Medulla oblongata (tissue), 1 donor: ENCODE results near the gene HBA1.
"Not testable (repeated sequence)": the region's sequence is repeated elsewhere in the genome, so short reads cannot be mapped to it uniquely, and the experiment has no call there.

ENCODE experiments used
- DNase-seq: peaks from one replicate; pipeline ENCODE4 v3.0.0-alpha.2; 2015; ENCODE audit errors: extremely low spot score

Gene HBA1

GRCh38 chr16:203246-203645 is 26.8 kb downstream of the HBA1 start:
- DNase-seq: no peak

- DNase-seq: not testable (repeated sequence)
These were observed 27.6 kb downstream of the HBA1 start for GRCh38 chr16:204046-204445.

GRCh38 chr16:209359-209758 is 32.9 kb downstream of the HBA1 start:
- DNase-seq: not testable (repeated sequence)

GRCh38 chr16:211631-212180 is 35.2 kb downstream of the HBA1 start:
- DNase-seq: not testable (repeated sequence)

GRCh38 chr16:212999-213398 is 36.5 kb downstream of the HBA1 start:
- DNase-seq: no peak

- no peak for DNase-seq
These were observed 43.5 kb downstream of the HBA1 start for GRCh38 chr16:220021-220420.
